ENCODE data around the gene CEP120. TPM values are rescaled to one million over a fixed set of nuclear protein-coding genes. Genes with fewer than 3 reads are reported as not detected.
A peak's percentile ranks its signal among the peaks of the same experiment; 100 is the strongest.
"Not testable (repeated sequence)": the region's sequence is repeated elsewhere in the genome, so short reads cannot be mapped to it uniquely, and the experiment has no call there.

The CEP120 gene
- total RNA-seq, 2 donors from 2014 or later: 35.8 to 41.0 TPM

GRCh38 chr5:123450114-123450513, 26.9 kb upstream of the CEP120 start:
- Mint-ChIP-seq H3K4me3 (no peak overlapping the region), H3K9me3 (no peaks in the 10 kb centered on the region), H3K36me3 (no peaks in the 10 kb centered on the region), H3K4me1 (ENCODE audit: low read depth in 2 of 2) (peaks cover 6 to 10% of the 10 kb centered on the region in 2 donors), H3K27me3 (peaks cover 9 to 26% of the 10 kb centered on the region in 2 donors), H3K27ac (no peak overlapping the region)
- ATAC-seq (no peak), DNase-seq (ENCODE audit: low spot score) (no peak)

GRCh38 chr5:123449424-123449974, 26.3 kb upstream of the CEP120 start:
- H3K36me3 Mint-ChIP-seq: no peaks in the 10 kb centered on the region
- no peak overlapping the region for H3K4me3 Mint-ChIP-seq
- H3K4me1 Mint-ChIP-seq (ENCODE audit: low read depth in 2 of 2): peaks cover 6 to 10% of the 10 kb centered on the region in 2 donors
- peaks cover 9 to 24% of the 10 kb centered on the region in 2 donors for H3K27me3 Mint-ChIP-seq
- DNase-seq (ENCODE audit: low spot score) (no peak), ATAC-seq (no peak)
- no peak overlapping the region for H3K27ac Mint-ChIP-seq
- no peaks in the 10 kb centered on the region for H3K9me3 Mint-ChIP-seq

- DNase-seq (ENCODE audit: low spot score) (no peak), ATAC-seq (no peak)
- peak overlapping the region; percentile 10 to 79 for H3K27ac Mint-ChIP-seq
- no peaks in the 10 kb centered on the region for H3K36me3 Mint-ChIP-seq
- peaks cover 9 to 24% of the 10 kb centered on the region in 2 donors for H3K27me3 Mint-ChIP-seq
- H3K9me3 Mint-ChIP-seq: no peaks in the 10 kb centered on the region
- peaks cover 6 to 10% of the 10 kb centered on the region in 2 donors for H3K4me1 Mint-ChIP-seq (ENCODE audit: low read depth in 2 of 2)
- H3K4me3 Mint-ChIP-seq: peak overlapping the region; percentile 32
Observed at GRCh38 chr5:123448743-123449142, 25.5 kb upstream of the CEP120 start.

- Mint-ChIP-seq H3K27me3 (peaks cover 9 to 24% of the 10 kb centered on the region in 2 donors), H3K9me3 (no peaks in the 10 kb centered on the region), H3K27ac (peak overlapping the region; percentile 10 to 79), H3K4me3 (peak overlapping the region; percentile 32), H3K4me1 (ENCODE audit: low read depth in 2 of 2) (peaks cover 6 to 10% of the 10 kb centered on the region in 2 donors), H3K36me3 (no peaks in the 10 kb centered on the region)
- ATAC-seq (peak; percentile 76 to 83), DNase-seq (ENCODE audit: low spot score) (no peak)
Observed at GRCh38 chr5:123448017-123448617, 24.9 kb upstream of the CEP120 start.

GRCh38 chr5:123444016-123444415, 20.8 kb upstream of the CEP120 start:
- peaks cover 9 to 15% of the 10 kb centered on the region in 2 donors for H3K27me3 Mint-ChIP-seq
- no peak for ATAC-seq
- no peak for DNase-seq (ENCODE audit: low spot score)
- H3K36me3 Mint-ChIP-seq: no peaks in the 10 kb centered on the region
- no peak overlapping the region for H3K4me3 Mint-ChIP-seq
- no peak overlapping the region for H3K27ac Mint-ChIP-seq
- H3K9me3 Mint-ChIP-seq: no peaks in the 10 kb centered on the region
- H3K4me1 Mint-ChIP-seq (ENCODE audit: low read depth in 2 of 2): peaks cover 8 to 20% of the 10 kb centered on the region in 2 donors

GRCh38 chr5:123441408-123441807, 18.2 kb upstream of the CEP120 start:
- H3K9me3 Mint-ChIP-seq: no peaks in the 10 kb centered on the region
- DNase-seq (ENCODE audit: low spot score): no peak
- ATAC-seq: peak; percentile 76 to 89
- H3K4me3 Mint-ChIP-seq: peak overlapping the region; percentile 9
- peak overlapping the region; percentile 27 to 50 for H3K27ac Mint-ChIP-seq
- peaks cover 9 to 11% of the 10 kb centered on the region in 2 donors for H3K27me3 Mint-ChIP-seq
- H3K36me3 Mint-ChIP-seq: no peaks in the 10 kb centered on the region
- H3K4me1 Mint-ChIP-seq (ENCODE audit: low read depth in 2 of 2): peaks cover 6 to 11% of the 10 kb centered on the region in 2 donors

GRCh38 chr5:123440456-123441181, 17.4 kb upstream of the CEP120 start:
- Mint-ChIP-seq H3K27me3 (peaks cover 1 to 3% of the 10 kb centered on the region in 2 donors), H3K4me3 (peak overlapping the region; percentile 9), H3K9me3 (no peaks in the 10 kb centered on the region), H3K36me3 (no peaks in the 10 kb centered on the region), H3K4me1 (ENCODE audit: low read depth in 2 of 2) (peaks cover 6 to 11% of the 10 kb centered on the region in 2 donors), H3K27ac (peak overlapping the region; percentile 27 to 50)
- DNase-seq (ENCODE audit: low spot score): no peak
- ATAC-seq: peak in 1 of 2 donors; percentile 40

GRCh38 chr5:123439709-123440108, 16.5 kb upstream of the CEP120 start:
- Mint-ChIP-seq H3K27me3 (peaks cover 3% of the 10 kb centered on the region in 2 donors), H3K4me1 (ENCODE audit: low read depth in 2 of 2) (peaks cover 6 to 11% of the 10 kb centered on the region in 2 donors), H3K4me3 (no peak overlapping the region), H3K36me3 (no peaks in the 10 kb centered on the region), H3K27ac (peak overlapping the region in 1 of 2 donors; percentile 60), H3K9me3 (no peaks in the 10 kb centered on the region)
- DNase-seq (ENCODE audit: low spot score): no peak
- ATAC-seq: no peak

GRCh38 chr5:123438902-123439301, 15.7 kb upstream of the CEP120 start:
- Mint-ChIP-seq H3K4me3 (peak overlapping the region; percentile 30), H3K36me3 (no peaks in the 10 kb centered on the region), H3K4me1 (ENCODE audit: low read depth in 2 of 2) (peaks cover 6 to 11% of the 10 kb centered on the region in 2 donors), H3K9me3 (no peaks in the 10 kb centered on the region), H3K27me3 (peaks cover 3 to 9% of the 10 kb centered on the region in 2 donors), H3K27ac (peak overlapping the region in 1 of 2 donors; percentile 60)
- DNase-seq (ENCODE audit: low spot score) (no peak), ATAC-seq (peak; percentile 63 to 80)

- H3K27ac Mint-ChIP-seq: peak overlapping the region in 1 of 2 donors; percentile 60
Observed at GRCh38 chr5:123438244-123438643, 15.0 kb upstream of the CEP120 start.

GRCh38 chr5:123436201-123436600, 13.0 kb upstream of the CEP120 start:
- Mint-ChIP-seq H3K4me3 (no peak overlapping the region), H3K27me3 (peaks cover 14 to 19% of the 10 kb centered on the region in 2 donors), H3K27ac (no peak overlapping the region), H3K4me1 (ENCODE audit: low read depth in 2 of 2) (peaks cover 6 to 8% of the 10 kb centered on the region in 2 donors), H3K9me3 (no peaks in the 10 kb centered on the region), H3K36me3 (no peaks in the 10 kb centered on the region)
- ATAC-seq (no peak), DNase-seq (ENCODE audit: low spot score) (no peak)

More at GRCh38 chr5:123438244-123438643, 15.0 kb upstream of the CEP120 start:
- Mint-ChIP-seq H3K36me3 (no peaks in the 10 kb centered on the region), H3K4me1 (ENCODE audit: low read depth in 2 of 2) (peaks cover 6 to 11% of the 10 kb centered on the region in 2 donors), H3K9me3 (no peaks in the 10 kb centered on the region), H3K27me3 (peaks cover 7 to 9% of the 10 kb centered on the region in 2 donors), H3K4me3 (peak overlapping the region; percentile 50)
- DNase-seq (ENCODE audit: low spot score): no peak
- peak; percentile 72 to 81 for ATAC-seq

GRCh38 chr5:123434796-123435195, 11.6 kb upstream of the CEP120 start:
- no peaks in the 10 kb centered on the region for H3K36me3 Mint-ChIP-seq
- H3K4me3 Mint-ChIP-seq: no peak overlapping the region
- no peaks in the 10 kb centered on the region for H3K9me3 Mint-ChIP-seq
- ATAC-seq (no peak), DNase-seq (ENCODE audit: low spot score) (no peak)
- peaks cover 0 to 6% of the 10 kb centered on the region in 2 donors for H3K4me1 Mint-ChIP-seq (ENCODE audit: low read depth in 2 of 2)
- peaks cover 14 to 19% of the 10 kb centered on the region in 2 donors for H3K27me3 Mint-ChIP-seq
- H3K27ac Mint-ChIP-seq: no peak overlapping the region

GRCh38 chr5:123433596-123433995, 10.4 kb upstream of the CEP120 start:
- Mint-ChIP-seq H3K9me3 (no peaks in the 10 kb centered on the region), H3K27me3 (peaks cover 14 to 19% of the 10 kb centered on the region in 2 donors), H3K4me1 (ENCODE audit: low read depth in 2 of 2) (peaks cover 0 to 13% of the 10 kb centered on the region in 2 donors), H3K27ac (no peak overlapping the region), H3K36me3 (no peaks in the 10 kb centered on the region), H3K4me3 (no peak overlapping the region)
- ATAC-seq: no peak
- DNase-seq (ENCODE audit: low spot score): no peak

GRCh38 chr5:123430441-123430840, 7.2 kb upstream of the CEP120 start:
- ATAC-seq: not testable (repeated sequence)
- peaks cover 0 to 12% of the 10 kb centered on the region in 2 donors for H3K4me1 Mint-ChIP-seq (ENCODE audit: low read depth in 2 of 2)

More at GRCh38 chr5:123430441-123430840, 7.2 kb upstream of the CEP120 start:
- Mint-ChIP-seq H3K27me3 (peaks cover 10 to 19% of the 10 kb centered on the region in 2 donors), H3K27ac (peak overlapping the region; percentile 50 to 85), H3K4me3 (peak overlapping the region; percentile 56)
- not testable (repeated sequence) for H3K9me3 Mint-ChIP-seq; DNase-seq (ENCODE audit: low spot score); H3K36me3 Mint-ChIP-seq

Data from natural killer cell treated with Interleukin-12 subunit alpha and Interleukin-12 subunit beta and Interleukin-15 and Interleukin-18, amount 100 ng/mL, for 72 hours (primary cell).